ENCODE data around the gene HAO1.

- no peak for TF ChIP-seq CTCF (IDR thresholded peaks at IDR 0.05; ENCODE audit: insufficient read depth, low read depth, low read length)
- no peak for TF ChIP-seq EZH2 (IDR thresholded peaks at IDR 0.05; ENCODE audit: insufficient read depth, low read length)
Measured at GRCh38 chr20:7848351-7848750, 91.9 kb downstream of the HAO1 start.
